GM18909 (cell line): ENCODE results near the gene LAMC2.

ENCODE experiments used
- ATAC-seq: cut with Tn5 transposase; IDR thresholded peaks from one replicate; pipeline ENCODE4 v1.9.1; 2021; ENCODE audit warnings: mild to moderate bottlenecking; ENCODE audit not compliant: unreplicated experiment, poor library complexity

LAMC2 gene

GRCh38 chr1:183209533-183210158 is 23.6 kb downstream of the LAMC2 start:
- ATAC-seq, result peak; percentile 65

GRCh38 chr1:183210681-183211080 is 24.6 kb downstream of the LAMC2 start:
- ATAC-seq, result no peak

- no peak for ATAC-seq
Measured at GRCh38 chr1:183212870-183213269, 26.8 kb downstream of the LAMC2 start.

- no peak for ATAC-seq
Measured at GRCh38 chr1:183214021-183214970, 28.2 kb downstream of the LAMC2 start.

- ATAC-seq, result no peak
Measured at GRCh38 chr1:183215076-183215720, 29.1 kb downstream of the LAMC2 start.

GRCh38 chr1:183215936-183216335 is 29.9 kb downstream of the LAMC2 start:
- ATAC-seq, result no peak

GRCh38 chr1:183218027-183218618 is 32.1 kb downstream of the LAMC2 start:
- ATAC-seq, result no peak

GRCh38 chr1:183218971-183219615 is 33.0 kb downstream of the LAMC2 start:
- no peak for ATAC-seq

GRCh38 chr1:183219616-183220009 is 33.5 kb downstream of the LAMC2 start:
- ATAC-seq, result no peak

- no peak for ATAC-seq
Measured at GRCh38 chr1:183222909-183223308, 36.8 kb downstream of the LAMC2 start.

GRCh38 chr1:183223467-183223866 is 37.4 kb downstream of the LAMC2 start:
- ATAC-seq, result no peak

- ATAC-seq, result no peak
Measured at GRCh38 chr1:183226361-183226760, 40.3 kb downstream of the LAMC2 start.

- ATAC-seq, result no peak
Measured at GRCh38 chr1:183226963-183227362, 40.9 kb downstream of the LAMC2 start.

GRCh38 chr1:183227422-183228346 is 41.6 kb downstream of the LAMC2 start:
- ATAC-seq, result peak; percentile 61

- ATAC-seq, result no peak
Measured at GRCh38 chr1:183228347-183229220, 42.5 kb downstream of the LAMC2 start.

- no peak for ATAC-seq
Measured at GRCh38 chr1:183230413-183230812, 44.3 kb downstream of the LAMC2 start.

GRCh38 chr1:183231545-183231944 is 45.5 kb downstream of the LAMC2 start:
- ATAC-seq, result no peak

- ATAC-seq, result no peak
Measured at GRCh38 chr1:183233113-183233512, 47.0 kb downstream of the LAMC2 start.
